Stimulated activated CD8-positive, alpha-beta memory T cell treated with anti-CD3 and anti-CD28 coated beads, Interleukin-12 subunit alpha, Interleukin-12 subunit beta, amount 100 ng/mL, for 24 hours (primary cell): ENCODE data around the gene SLC12A8.

Source experiments
- DNase-seq: peaks from one replicate; pipeline ENCODE4 v3.0.0-alpha.2; 2020; ENCODE audit errors: extremely low read depth

SLC12A8 gene

GRCh38 chr3:125137358-125138033, 75.1 kb downstream of the SLC12A8 start:
- no peak for DNase-seq

DNA sequence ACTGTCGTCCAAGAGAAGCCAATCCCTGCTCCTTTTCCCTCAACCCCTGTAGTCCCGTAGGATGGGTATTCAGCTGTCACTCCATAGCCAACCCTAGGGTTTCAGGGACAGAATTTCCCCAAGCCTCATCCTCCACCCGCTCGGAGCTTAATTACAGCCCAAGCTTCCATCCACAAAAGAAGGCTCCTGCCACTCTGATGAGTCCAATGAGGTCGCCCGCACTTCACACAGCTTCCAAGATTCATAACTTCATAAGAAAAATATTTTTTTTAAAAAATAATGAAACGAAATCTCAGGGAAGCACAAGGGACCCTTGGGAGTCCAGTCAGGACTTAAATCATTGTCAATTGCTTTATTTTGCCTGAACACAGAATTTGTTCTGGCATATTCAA, 75.6 kb downstream of the SLC12A8 start:
- no peak for DNase-seq

DNA sequence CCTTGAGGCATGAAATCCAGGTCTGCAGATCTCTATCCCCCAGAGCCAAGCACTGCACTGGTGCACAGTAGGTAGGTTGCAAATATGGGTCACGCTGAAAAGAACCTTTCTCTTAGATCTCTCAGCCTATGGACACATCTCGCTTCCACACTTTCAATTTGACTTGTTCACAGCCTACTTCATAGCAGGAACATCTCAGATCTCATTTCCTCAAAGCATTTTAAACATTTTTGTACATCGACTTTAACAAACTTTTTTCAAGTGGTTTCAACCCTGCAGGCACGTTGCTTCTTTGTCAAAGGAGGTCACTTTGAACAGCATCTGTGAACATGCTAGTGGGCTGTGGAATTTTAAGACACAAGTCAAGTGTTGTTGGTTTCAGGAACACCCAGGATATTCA, 76.0 kb downstream of the SLC12A8 start:
- DNase-seq: no peak

- DNase-seq: no peak
These were observed 77.6 kb downstream of the SLC12A8 start for GRCh38 chr3:125134952-125135351.

DNA sequence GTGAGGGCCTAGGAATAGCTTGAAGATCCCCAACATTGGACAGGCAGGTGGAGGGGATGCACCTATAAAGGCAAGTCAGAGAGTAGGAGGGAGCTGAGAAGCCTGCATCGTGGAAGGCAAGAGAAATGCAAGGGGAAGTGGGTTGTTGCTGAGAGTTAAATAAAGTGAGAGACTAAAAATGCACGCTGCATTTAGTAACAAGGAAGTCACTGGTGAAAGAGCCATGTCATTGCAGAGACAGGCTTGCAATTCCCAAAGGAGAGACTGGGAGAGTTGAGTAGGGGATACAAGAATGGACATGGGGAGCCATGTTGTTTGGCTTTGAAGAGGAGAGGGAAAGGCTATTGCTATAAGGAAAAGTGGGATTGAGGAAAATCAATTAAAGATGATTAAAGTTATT, 79.7 kb downstream of the SLC12A8 start:
- no peak for DNase-seq

GRCh38 chr3:125129512-125129997, 83.0 kb downstream of the SLC12A8 start:
- DNase-seq: no peak

DNA sequence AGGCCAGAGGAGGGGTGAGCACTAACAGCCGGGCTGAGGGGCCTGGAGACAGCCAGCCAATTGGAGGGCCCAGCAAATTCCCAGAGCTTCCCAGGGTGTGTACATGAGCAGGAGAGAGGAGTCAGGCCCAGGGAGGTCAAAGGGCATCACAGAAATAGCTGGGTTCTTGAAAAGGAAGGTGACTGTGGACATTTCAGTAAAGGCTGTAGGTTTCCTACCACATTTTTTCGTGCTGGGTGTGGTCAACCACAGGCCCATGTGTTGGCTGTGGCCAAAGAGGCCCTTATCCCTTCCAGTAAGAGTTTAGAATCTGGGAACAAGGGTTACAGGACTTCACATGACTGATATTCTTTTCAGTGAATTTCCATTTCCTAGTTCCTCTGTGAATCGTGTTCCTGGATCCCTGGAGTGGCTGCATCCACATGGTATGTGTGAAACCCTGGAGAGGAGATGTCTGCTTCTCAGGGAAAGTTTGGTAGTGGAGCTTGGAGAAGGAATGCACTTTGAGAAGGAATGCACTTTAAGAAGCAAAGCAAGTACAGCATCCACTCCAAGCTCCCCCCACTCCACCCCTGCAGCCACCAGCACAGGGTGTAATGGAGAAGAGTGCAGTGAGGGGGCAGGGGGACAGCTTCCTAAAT, 83.6 kb downstream of the SLC12A8 start:
- no peak for DNase-seq

DNA sequence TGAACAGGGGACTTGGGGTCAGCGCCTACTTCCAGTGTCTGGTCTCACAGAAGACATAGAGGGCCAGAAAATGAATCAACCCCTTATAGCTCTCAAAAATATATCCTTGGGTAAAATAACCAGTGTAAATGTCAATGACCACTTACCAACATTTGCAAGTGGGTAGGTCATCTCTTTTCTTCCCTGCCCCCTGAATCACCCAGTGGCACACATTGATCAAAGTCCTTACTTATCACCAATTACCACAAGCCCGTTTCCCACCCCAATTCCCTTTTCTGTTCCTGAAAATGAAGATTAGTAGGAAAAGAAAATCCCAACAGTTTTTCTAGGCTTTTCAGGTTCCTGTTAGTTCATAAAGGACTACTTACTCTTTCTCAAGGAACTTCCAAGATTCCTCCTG, 86.2 kb downstream of the SLC12A8 start:
- DNase-seq: no peak

- no peak for DNase-seq
These were observed 86.7 kb downstream of the SLC12A8 start for GRCh38 chr3:125125821-125126245.

DNA sequence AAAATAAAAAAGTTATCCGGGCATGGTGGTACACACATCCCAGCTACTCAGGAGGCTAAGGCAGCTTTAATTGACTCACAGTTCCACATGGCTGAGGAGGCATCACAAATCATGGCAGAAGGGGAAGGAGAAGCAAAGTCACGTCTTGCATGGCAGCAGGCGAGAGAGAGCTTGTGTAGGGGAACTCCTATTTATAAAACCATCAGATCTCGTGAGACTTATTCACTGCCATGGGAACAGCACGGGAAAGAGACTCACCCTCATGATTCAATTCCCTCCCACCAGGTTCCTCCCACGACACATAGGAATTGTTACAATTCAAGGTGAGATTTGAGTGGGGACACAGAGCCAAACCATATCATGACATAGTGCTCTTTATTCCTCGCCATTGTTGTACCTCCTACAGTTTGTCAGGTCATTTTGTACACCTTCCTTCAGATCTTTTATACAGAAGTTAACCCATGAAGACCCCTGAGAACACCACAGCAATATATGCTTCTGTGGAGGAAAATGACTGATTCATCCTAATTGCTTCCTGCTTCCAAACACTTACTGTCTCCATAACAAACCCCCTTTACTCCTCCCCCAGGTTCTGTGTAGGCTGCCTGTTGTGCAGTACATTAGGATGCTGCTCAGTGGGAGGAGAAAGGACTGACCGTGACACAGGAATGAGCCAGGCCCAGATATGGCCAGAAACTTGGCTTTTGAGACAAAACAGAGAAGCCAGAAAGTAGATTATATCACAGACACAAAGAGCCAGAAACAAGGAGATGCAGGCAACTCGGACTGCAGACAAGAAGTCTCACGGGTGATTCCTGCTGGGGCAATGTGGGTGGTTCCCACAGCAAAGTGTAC, 88.9 kb downstream of the SLC12A8 start:
- DNase-seq: no peak

- DNase-seq: no peak
These were observed 91.1 kb downstream of the SLC12A8 start for GRCh38 chr3:125121246-125122010.

- DNase-seq: no peak
These were observed 92.0 kb downstream of the SLC12A8 start for GRCh38 chr3:125120379-125121122.

- DNase-seq: no peak
These were observed 92.7 kb downstream of the SLC12A8 start for GRCh38 chr3:125119752-125120378.

DNA sequence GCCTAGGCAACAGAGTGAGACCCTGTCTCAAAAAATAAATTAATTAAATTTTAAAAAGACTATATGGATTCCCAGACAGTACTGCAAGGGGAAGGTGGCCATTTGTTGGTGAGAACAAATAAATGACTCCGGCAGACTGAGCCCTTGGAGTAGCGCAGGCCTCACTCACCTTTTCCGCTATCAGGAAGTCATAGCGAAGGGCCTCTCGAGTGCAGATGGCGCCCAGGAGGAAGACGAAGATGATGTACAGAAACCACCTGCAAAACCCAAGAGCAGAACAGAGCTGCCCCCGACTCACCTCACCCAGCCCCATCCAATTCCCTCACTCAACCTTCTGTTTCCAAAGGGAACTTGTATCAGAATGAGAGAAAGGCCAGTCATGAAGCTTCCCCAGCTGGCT, 93.9 kb downstream of the SLC12A8 start:
- no peak for DNase-seq

DNA sequence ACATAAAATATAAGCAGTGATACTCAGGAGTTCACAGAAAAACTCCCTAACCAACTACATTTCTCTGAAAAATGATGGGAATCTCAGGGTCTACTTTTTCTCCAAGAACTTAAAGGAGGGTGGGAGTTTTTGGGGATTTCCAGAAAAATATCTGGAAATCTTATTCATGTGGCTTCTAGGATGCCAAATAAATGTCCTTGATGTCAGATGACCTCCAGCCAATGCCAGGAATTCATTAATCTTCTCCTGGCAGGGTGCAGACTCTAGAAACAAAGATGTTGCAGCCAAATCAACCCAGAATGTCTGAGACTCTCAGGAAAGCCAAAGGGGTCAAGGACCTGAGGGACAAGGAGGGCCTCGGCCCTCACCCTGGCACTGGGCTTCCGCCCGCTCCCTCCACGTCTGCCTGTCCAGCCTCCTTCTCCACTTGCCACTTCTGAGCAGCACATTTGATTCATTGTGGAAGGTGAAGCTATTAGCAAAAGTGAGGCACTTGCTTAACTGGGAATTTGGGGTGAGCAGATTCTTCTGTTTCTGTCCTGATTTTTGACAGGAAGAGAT, 94.8 kb downstream of the SLC12A8 start:
- DNase-seq: no peak

DNA sequence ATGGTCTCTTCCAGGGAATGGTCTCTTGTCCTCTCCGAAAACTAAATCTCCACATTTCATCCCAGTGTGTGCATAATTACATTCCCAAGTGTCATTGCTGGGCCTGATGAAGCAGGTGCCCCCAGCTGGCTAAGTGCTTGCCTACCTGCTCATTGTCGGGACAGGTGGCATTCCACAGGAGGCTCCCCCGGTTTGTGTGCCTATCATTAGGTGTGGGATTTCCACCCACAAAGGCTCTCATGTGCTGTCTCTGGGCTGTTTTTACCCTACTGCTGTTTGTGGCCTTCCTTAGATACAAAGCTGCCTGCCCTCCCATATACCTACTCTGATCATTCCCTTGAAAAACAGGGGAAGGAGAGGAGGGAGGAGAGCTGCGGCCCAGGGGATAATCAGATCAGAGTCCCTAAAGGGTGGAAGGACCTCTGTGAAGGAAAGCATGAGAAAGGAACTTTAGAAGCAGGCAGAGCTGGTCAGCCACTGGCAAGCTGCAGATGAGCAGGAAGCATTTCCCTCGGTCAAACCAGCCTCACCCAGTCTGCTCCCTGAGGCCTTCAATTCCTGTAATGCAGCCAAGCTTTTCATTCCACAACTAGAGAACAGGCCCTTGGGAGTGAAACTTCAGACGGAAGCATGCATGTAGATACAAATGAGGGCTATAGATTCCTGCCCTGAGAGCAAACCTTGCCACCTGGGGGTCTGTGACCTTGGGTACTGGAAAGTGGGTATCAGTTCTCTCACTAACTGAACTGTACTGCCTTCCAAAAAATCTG, 96.1 kb downstream of the SLC12A8 start:
- DNase-seq: no peak

DNA sequence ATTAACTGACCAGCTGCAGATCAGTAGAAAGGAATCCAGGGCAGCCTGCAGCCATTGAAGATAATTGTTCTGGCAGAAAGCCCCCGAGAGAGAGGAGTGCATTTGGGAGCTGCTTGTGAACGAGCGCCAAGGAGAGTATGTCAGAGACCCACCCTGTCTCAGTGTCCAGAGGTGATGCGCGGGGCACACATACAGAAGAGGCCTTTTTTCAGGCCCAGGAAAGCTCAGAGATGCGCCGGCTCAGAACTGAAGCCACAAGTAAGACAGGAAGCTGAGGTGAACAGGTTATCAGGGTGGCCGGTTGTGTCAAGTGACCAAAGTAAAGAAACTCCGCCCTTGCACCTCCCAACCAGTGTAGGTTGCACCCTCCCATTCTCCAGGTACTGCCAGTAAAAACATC, 96.9 kb downstream of the SLC12A8 start:
- DNase-seq: no peak

DNA sequence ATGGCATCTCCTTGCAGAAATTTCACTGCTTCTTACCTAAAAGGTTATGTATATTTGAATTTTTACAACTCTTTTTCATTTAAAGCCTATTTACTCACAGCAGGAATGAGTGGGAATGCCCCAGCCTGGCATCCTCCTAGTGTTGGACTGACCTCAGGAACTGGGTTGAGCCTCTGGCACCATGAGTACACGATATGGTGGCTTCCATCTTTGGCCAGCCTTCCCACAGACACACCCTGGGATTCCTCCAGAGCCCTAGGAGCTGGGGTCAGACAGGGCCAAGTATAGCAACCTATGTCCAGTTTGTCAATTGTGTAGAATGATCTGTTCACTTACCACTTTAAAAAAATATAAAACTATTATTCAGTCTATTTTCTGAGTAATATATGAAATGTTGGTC, 99.6 kb downstream of the SLC12A8 start:
- DNase-seq: no peak

DNA sequence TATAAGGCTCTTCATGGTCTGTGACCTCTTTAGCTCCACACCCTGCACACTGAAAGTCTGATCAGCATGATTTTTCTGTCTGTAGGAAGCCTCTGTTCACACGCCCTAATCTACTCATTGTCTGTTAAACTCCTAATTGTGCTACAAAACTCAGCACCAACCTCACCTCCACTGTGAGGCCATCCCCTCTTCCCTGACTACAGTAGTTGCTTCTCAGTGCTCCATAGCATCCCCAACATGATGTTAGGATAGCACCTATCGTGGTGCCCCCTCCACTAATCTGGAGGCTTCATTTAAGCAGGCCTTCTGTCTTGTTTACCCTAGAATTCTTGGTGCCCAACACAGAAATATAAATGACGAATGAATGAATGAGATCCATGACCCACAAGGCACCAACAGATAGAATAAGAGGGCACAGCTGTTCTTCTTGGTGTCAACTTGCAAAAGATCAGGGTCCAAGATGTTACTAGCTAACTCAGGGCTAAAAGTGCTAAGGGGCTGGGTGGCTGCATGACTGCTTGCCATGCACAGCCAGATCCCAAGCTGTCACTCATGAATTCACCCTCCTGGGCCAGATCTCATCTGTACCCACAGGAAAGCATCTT, 101.6 kb downstream of the SLC12A8 start:
- no peak for DNase-seq
